Endothelial cell of umbilical vein (primary cell): Measurements from ENCODE around the gene ARL8A. TPM values are rescaled to one million over a fixed set of nuclear protein-coding genes. Genes with fewer than 3 reads are reported as not detected.

Source experiments
- BruUV-seq: library from RNA; stranded (reverse); fragments of 400-500 nt; replicated peaks from 2 replicates; lab custom pipeline; 2021; lab: Mats Ljungman, UMichigan
- CTCF ChIA-PET: fragments of 300-600, 350-600 bp; sonication (Branson Sonifier 250); formaldehyde crosslinking; loops from one replicate; lab custom pipeline; 2021; ENCODE audit warnings: antibody characterized with exemption, inconsistent platforms; lab: Charles Lee
- POLR2A ChIA-PET: fragments of 300-600, 350-600 bp; sonication (Branson Sonifier 250); formaldehyde crosslinking; loops from one replicate; lab custom pipeline; 2021; ENCODE audit warnings: antibody characterized with exemption, inconsistent platforms; lab: Charles Lee
- DNase-seq: peaks from one replicate; pipeline ENCODE4 v3.0.0-alpha.2; 2011; ENCODE audit warnings: low read depth, low spot score
- FAIRE-seq: peaks from 2 replicates; lab custom pipeline; 2011; peaks lifted over from hg19 to GRCh38; lab: Jason Lieb, UNC
- H2AFZ ChIP-seq: 2 replicates; pipeline ENCODE4 v1.6.0; 2012; ENCODE audit warnings: low read depth, low read length, control low read depth, inconsistent platforms
- H3K27ac ChIP-seq: 2 replicates; pipeline ENCODE4 v1.5.1; 2011; ENCODE audit warnings: low read depth, mild to moderate bottlenecking, control low read depth, low read length, moderate library complexity; ENCODE audit not compliant: insufficient read depth
- H3K27me3 ChIP-seq, 2 experiments: 2 replicates each; pipeline versions ENCODE4 v1.6.0 to v1.6.1; 2011; ENCODE audit warnings: low read length in 2 of 2, mixed read lengths in 1 of 2; ENCODE audit not compliant: control insufficient read depth in 2 of 2, insufficient read depth in 2 of 2
- H3K36me3 ChIP-seq, 2 experiments: 2 replicates in 1 of 2; 3 replicates in 1 of 2; pipeline ENCODE4 v1.5.1; 2011; ENCODE audit warnings: low read length in 2 of 2, mild to moderate bottlenecking in 1 of 2, moderate library complexity in 1 of 2; ENCODE audit not compliant: control insufficient read depth in 2 of 2, insufficient read depth in 2 of 2; ENCODE audit errors: extremely low read depth in 1 of 2
- H3K4me1 ChIP-seq: 3 replicates; pipeline ENCODE4 v1.5.1; 2011; ENCODE audit warnings: mild to moderate bottlenecking, low read length; ENCODE audit not compliant: control insufficient read depth, insufficient read depth; ENCODE audit errors: extremely low read depth
- H3K4me2 ChIP-seq: 2 replicates; pipeline ENCODE4 v1.6.1; 2011; ENCODE audit warnings: low read length, control low read depth, mixed read lengths; ENCODE audit not compliant: insufficient read depth
- H3K4me3 ChIP-seq, 3 experiments: fragments of 200-600 bp in 1 of 3; sonication (generic), shearing (Covaris generic) in 1 of 3; replicated peaks in 1 of 3; 2 replicates each; pipeline ENCODE4 v1.5.1; 2011 to 2016; ENCODE audit warnings: control low read depth in 3 of 3, low read length in 3 of 3, mild to moderate bottlenecking in 2 of 3, inconsistent platforms in 1 of 3, low read depth in 1 of 3, moderate library complexity in 1 of 3; ENCODE audit not compliant: insufficient read depth in 1 of 3
- H3K79me2 ChIP-seq: 2 replicates; pipeline ENCODE4 v1.6.0; 2012; ENCODE audit warnings: low read length, inconsistent platforms; ENCODE audit not compliant: control insufficient read depth, insufficient read depth
- H3K9ac ChIP-seq: replicated peaks from 2 replicates; pipeline ENCODE3; 2011; ENCODE audit warnings: low read length, control low read depth; ENCODE audit not compliant: insufficient read depth; ENCODE audit errors: extremely low read depth
- H3K9me1 ChIP-seq: replicated peaks from 3 replicates; pipeline ENCODE4 v1.6.0; 2011; ENCODE audit warnings: mild to moderate bottlenecking, low read length; ENCODE audit not compliant: control insufficient read depth, insufficient read depth; ENCODE audit errors: extremely low read depth
- H3K9me3 ChIP-seq: replicated peaks from 2 replicates; pipeline ENCODE4 v1.5.1; 2012; ENCODE audit warnings: low read length, inconsistent platforms; ENCODE audit not compliant: control insufficient read depth, insufficient read depth
- H4K20me1 ChIP-seq: replicated peaks from 2 replicates; pipeline ENCODE3; 2011; ENCODE audit warnings: mild to moderate bottlenecking, low read length; ENCODE audit not compliant: control insufficient read depth, insufficient read depth; ENCODE audit errors: extremely low read depth
- CTCF ChIP-seq, 2 donors: IDR thresholded peaks; 1 replicate in 1 of 2; 2 replicates in 1 of 2; pipeline ENCODE4 v1.5.1; 2011; ENCODE audit warnings: low read length in 2 of 2, mild to moderate bottlenecking in 2 of 2, moderate library complexity in 2 of 2, control low read depth in 1 of 2, inconsistent platforms in 1 of 2, low read depth in 1 of 2; ENCODE audit not compliant: insufficient read depth in 1 of 2; ENCODE audit errors: extremely low read depth in 1 of 2
- EZH2 ChIP-seq: IDR thresholded peaks from 2 replicates; pipeline ENCODE4 v1.6.1; 2012; ENCODE audit warnings: borderline replicate concordance, low read depth, mild to moderate bottlenecking, moderate library complexity, low read length, inconsistent platforms; ENCODE audit not compliant: severe bottlenecking
- FOS ChIP-seq: IDR thresholded peaks from 2 replicates; pipeline ENCODE4 v1.6.1; 2011; ENCODE audit warnings: mild to moderate bottlenecking, low read length, moderate library complexity, borderline replicate concordance; ENCODE audit not compliant: insufficient read depth
- JUN ChIP-seq: IDR thresholded peaks from 2 replicates; pipeline ENCODE4 v1.6.1; 2011; ENCODE audit warnings: borderline replicate concordance, low read depth; ENCODE audit not compliant: insufficient read length, insufficient read depth
- MYC ChIP-seq: IDR thresholded peaks from one replicate; pipeline ENCODE4 v1.6.1; 2011; ENCODE audit warnings: mild to moderate bottlenecking, low read depth, low read length
- POLR2AphosphoS5 ChIP-seq: IDR thresholded peaks from 2 replicates; pipeline ENCODE4 v1.6.1; 2012; ENCODE audit warnings: low read depth, mild to moderate bottlenecking, control low read depth, low read length, moderate library complexity; ENCODE audit not compliant: insufficient read depth
- dilution Hi-C: fragments of 300-500 bp; cut with MboI; formaldehyde crosslinking; loops from one replicate; pipeline ENCODE4 v1.15.0; 2019; ENCODE audit warnings: low sequenced_read_pairs; ENCODE audit not compliant: extremely low pct_ligation_motif_present
- intact Hi-C: fragments of 100-400 bp; cut with micrococcal nuclease; formaldehyde crosslinking; loops from one replicate; pipeline ENCODE4 v1.10.0; 2022
- polyA plus RNA-seq, 4 experiments: library from polyadenylated mRNA; depleted of rRNA in 3 of 4; stranded (reverse) in 3 of 4; unstranded in 1 of 4; fragments of >200 nt; gene quantifications; 2 replicates each; pipeline versions ENCODE4 v1.2.1 to v1.2.3, GENCODE V29; 2011 to 2012; ENCODE audit warnings: missing spikeins in 1 of 4
- total RNA-seq: library from RNA; stranded (reverse); gene quantifications from 2 replicates; pipeline ENCODE4 v1.2.3, GENCODE V29; 2021
- TF ChIP-seq, protein P1 (sequence below): IDR thresholded peaks from 2 replicates; pipeline ENCODE4 v1.6.1; 2011; ENCODE audit not compliant: insufficient read depth, insufficient read length

ARL8A gene
- total and polyA plus RNA-seq, 2 donors (not counting 3 experiments of a cell fraction or from before 2014, with no cell fraction given): 54.3 to 69.5 TPM

DNA sequence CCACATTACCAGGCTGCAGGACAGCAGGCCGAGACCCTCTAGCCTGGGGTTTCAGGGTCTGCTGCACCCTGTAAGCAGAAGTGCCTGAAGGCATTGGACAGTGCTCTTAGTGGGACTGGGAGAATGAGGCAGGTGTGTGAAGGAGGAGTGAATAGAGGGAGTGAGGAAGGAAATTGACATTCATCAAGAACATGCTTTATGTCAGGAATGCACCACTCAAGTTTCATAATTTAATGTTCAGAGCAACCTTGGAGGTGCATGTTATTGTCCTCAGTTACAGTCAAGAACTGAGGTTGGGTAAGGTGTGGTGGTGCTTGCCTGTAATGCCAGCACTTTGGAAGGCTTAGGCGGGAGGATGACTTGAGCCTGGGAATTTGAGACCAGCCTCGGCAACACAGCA is 33.6 kb downstream of the ARL8A start:
- no peaks in the 10 kb centered on the region for H3K4me1 ChIP-seq
- no peak overlapping the region for H2AFZ ChIP-seq
- H4K20me1 ChIP-seq: no peaks in the 10 kb centered on the region
- ChIA-PET CTCF (no interaction called here), POLR2A (no interaction called here)
- H3K4me2 ChIP-seq: no peak overlapping the region
- DNase-seq (no peak), FAIRE-seq (no peak)
- H3K79me2 ChIP-seq: no peaks in the 10 kb centered on the region
- H3K4me3 ChIP-seq: no peak overlapping the region
- H3K9ac ChIP-seq: no peak overlapping the region
- H3K9me3 ChIP-seq: no peaks in the 10 kb centered on the region
- H3K9me1 ChIP-seq: no peaks in the 10 kb centered on the region
- intact Hi-C loops (no loop called here), dilution Hi-C loops (no loop called here)
- H3K27me3 ChIP-seq: peaks cover 0 to 3% of the 10 kb centered on the region in 2 experiments
- H3K27ac ChIP-seq: no peak overlapping the region
- no TSS peak for BruUV-seq
- H3K36me3 ChIP-seq: no peaks in the 10 kb centered on the region
- TF ChIP-seq CTCF (IDR thresholded peaks at IDR 0.05; ENCODE audit: extremely low read depth in 1 of 2, insufficient read depth in 1 of 2, low read depth in 1 of 2, low read length in 2 of 2) (no peak), FOS (no peak), MYC (no peak), JUN (no peak), POLR2AphosphoS5 (no peak), EZH2 (no peak)
- TF ChIP-seq, protein P1, sequence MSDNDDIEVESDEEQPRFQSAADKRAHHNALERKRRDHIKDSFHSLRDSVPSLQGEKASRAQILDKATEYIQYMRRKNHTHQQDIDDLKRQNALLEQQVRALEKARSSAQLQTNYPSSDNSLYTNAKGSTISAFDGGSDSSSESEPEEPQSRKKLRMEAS: no peak
